Spinal cord (tissue), 10 donors: ENCODE data around the gene WNT5B. TPM values are rescaled to one million over a fixed set of nuclear protein-coding genes. Genes with fewer than 3 reads are reported as not detected.

Experiments used
- DNase-seq, 6 donors: peaks; one replicate each; pipeline versions ENCODE4 v3.0.0 to v3.0.0-alpha.2; 2013 to 2015; ENCODE audit warnings: low spot score in 6 of 6, low read depth in 4 of 6
- H3K27ac ChIP-seq: one replicate; pipeline ENCODE4 v1.5.1; 2013; ENCODE audit warnings: low read depth, low read length, control low read depth
- H3K27me3 ChIP-seq: one replicate; pipeline ENCODE4 v1.6.1; 2013; ENCODE audit warnings: low read length; ENCODE audit not compliant: control insufficient read depth, insufficient read depth
- H3K36me3 ChIP-seq: one replicate; pipeline ENCODE4 v1.6.1; 2013; ENCODE audit warnings: low read length; ENCODE audit not compliant: control insufficient read depth, insufficient read depth
- H3K4me1 ChIP-seq: one replicate; pipeline ENCODE4 v1.6.1; 2013; ENCODE audit warnings: low read length; ENCODE audit not compliant: control insufficient read depth, insufficient read depth
- H3K4me3 ChIP-seq: one replicate; pipeline ENCODE4 v1.5.1; 2013; ENCODE audit warnings: low read depth, low read length, control low read depth
- H3K9me3 ChIP-seq: one replicate; pipeline ENCODE4 v1.6.1; 2013; ENCODE audit warnings: low read length; ENCODE audit not compliant: control insufficient read depth, insufficient read depth
- WGBS: methylation state at CpG from one replicate; pipeline ENCODE4 v1.1.5; 2013; ENCODE audit warnings: missing lambda C conversion rate; ENCODE audit not compliant: insufficient coverage; 5-methylcytosine and 5-hydroxymethylcytosine counted together
- polyA plus RNA-seq, 2 donors: library from polyadenylated mRNA; unstranded; fragments of 120-200 nt; gene quantifications; one replicate each; pipeline ENCODE4 v1.2.1, GENCODE V29; 2013; ENCODE audit not compliant: insufficient read length in 2 of 2
- total RNA-seq, 2 donors: library from RNA; depleted of rRNA in 1 of 2; stranded (reverse); fragments of 120-200 nt in 1 of 2; fragments of >200 nt in 1 of 2; gene quantifications; one replicate each; pipeline versions ENCODE4 v1.2.3 to v1.2.4, GENCODE V29; 2013 to 2014
- donor health status: healthy.

Gene WNT5B
- total and polyA plus RNA-seq, 4 donors = 10.3 to 14.3 (median 13.2) TPM

GRCh38 chr12:1634590-1635191 is 5.7 kb downstream of the WNT5B start:
- Histone ChIP-seq H3K9me3 (no peaks in the 10 kb centered on the region), H3K4me3 (no peak overlapping the region), H3K27ac (no peak overlapping the region), H3K36me3 (peaks cover 13% of the 10 kb centered on the region), H3K27me3 (peaks cover 25% of the 10 kb centered on the region), H3K4me1 (peaks cover 29% of the 10 kb centered on the region)
- DNase-seq = peak in 2 of 6 donors; percentile 94 to 95
- WGBS = 44% methylated on average over 14 of the region's 16 CpGs

- DNase-seq = peak in 1 of 6 donors; percentile 65
- Histone ChIP-seq H3K9me3 (no peaks in the 10 kb centered on the region), H3K4me1 (peaks cover 22% of the 10 kb centered on the region), H3K27me3 (peaks cover 18% of the 10 kb centered on the region), H3K36me3 (peaks cover 16% of the 10 kb centered on the region), H3K27ac (no peak overlapping the region), H3K4me3 (no peak overlapping the region)
- WGBS = 69% methylated on average over 3 of the region's 11 CpGs
These were observed 6.5 kb downstream of the WNT5B start for GRCh38 chr12:1635301-1636095.

DNA sequence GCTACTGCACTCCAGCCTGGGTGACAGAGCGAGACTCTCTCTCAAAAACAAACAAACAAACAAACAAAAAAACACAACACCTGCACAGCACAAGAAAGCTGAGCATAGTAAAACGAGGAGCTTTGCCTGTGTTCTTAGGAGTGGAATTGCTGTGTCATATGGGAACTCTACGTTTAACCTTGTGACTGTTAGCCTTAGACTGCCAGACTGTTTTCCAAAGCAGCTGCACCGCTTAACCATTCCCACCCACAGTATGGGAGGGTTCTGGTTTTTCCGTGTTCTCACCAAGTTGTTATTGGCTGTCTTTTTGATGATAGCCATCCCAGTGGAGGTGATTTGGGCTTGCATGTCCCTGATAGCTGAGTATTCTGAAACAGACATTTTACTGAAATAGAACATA is 9.2 kb downstream of the WNT5B start:
- peaks cover 10% of the 10 kb centered on the region for H3K27me3 ChIP-seq
- no peaks in the 10 kb centered on the region for H3K9me3 ChIP-seq
- DNase-seq = no peak
- no CpG with 5 or more reads among the region's 5 CpGs for WGBS
- H3K4me3 ChIP-seq = no peak overlapping the region
- H3K36me3 ChIP-seq = peaks cover 12% of the 10 kb centered on the region
- H3K4me1 ChIP-seq = peaks cover 19% of the 10 kb centered on the region
- H3K27ac ChIP-seq = no peak overlapping the region

- Histone ChIP-seq H3K4me3 (no peak overlapping the region), H3K27ac (no peak overlapping the region), H3K27me3 (peaks cover 7% of the 10 kb centered on the region), H3K4me1 (peaks cover 32% of the 10 kb centered on the region), H3K36me3 (peaks cover 12% of the 10 kb centered on the region), H3K9me3 (no peaks in the 10 kb centered on the region)
- 85% methylated on average over 40 of the region's 40 CpGs for WGBS
- no peak for DNase-seq
These were observed 10.5 kb downstream of the WNT5B start for GRCh38 chr12:1639538-1639937.

- WGBS = 75% methylated on average over 12 of the region's 18 CpGs
- peaks cover 13% of the 10 kb centered on the region for H3K36me3 ChIP-seq
- H3K4me3 ChIP-seq = no peak overlapping the region
- H3K27me3 ChIP-seq = peaks cover 7% of the 10 kb centered on the region
- peak in 1 of 6 donors; percentile 68 for DNase-seq
- peaks cover 37% of the 10 kb centered on the region for H3K4me1 ChIP-seq
- no peak overlapping the region for H3K27ac ChIP-seq
- no peaks in the 10 kb centered on the region for H3K9me3 ChIP-seq
These were observed 11.6 kb downstream of the WNT5B start for GRCh38 chr12:1640328-1641234.

DNA sequence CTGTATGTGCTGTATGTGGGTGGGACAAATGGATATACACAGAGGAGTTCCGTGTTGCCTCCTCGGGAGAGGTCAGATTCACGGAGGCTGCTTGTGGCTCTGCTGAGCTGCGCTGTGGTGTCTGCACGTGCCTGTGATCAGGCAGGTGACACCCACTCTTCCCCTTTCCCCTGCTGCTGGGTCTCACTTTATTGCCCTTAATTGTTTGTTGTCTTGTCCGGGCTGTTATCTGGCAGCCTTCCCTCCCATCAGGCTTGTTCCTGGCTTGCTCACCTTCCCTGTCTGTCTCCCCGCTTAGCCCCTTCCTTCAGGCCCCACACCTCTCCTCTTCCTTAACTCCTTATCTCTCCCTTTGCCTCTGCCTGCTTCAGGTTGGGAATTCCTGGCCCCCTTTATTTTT is 13.5 kb downstream of the WNT5B start:
- Histone ChIP-seq H3K27ac (no peak overlapping the region), H3K4me3 (no peak overlapping the region), H3K36me3 (peaks cover 26% of the 10 kb centered on the region), H3K27me3 (peaks cover 15% of the 10 kb centered on the region), H3K4me1 (peaks cover 43% of the 10 kb centered on the region), H3K9me3 (no peaks in the 10 kb centered on the region)
- no peak for DNase-seq
- WGBS = 56% methylated on average over 6 of the region's 7 CpGs

GRCh38 chr12:1643043-1643442 is 14.0 kb downstream of the WNT5B start:
- peaks cover 16% of the 10 kb centered on the region for H3K27me3 ChIP-seq
- peaks cover 28% of the 10 kb centered on the region for H3K36me3 ChIP-seq
- H3K27ac ChIP-seq = no peak overlapping the region
- no peak for DNase-seq
- WGBS = 87% methylated on average over 7 of the region's 9 CpGs
- peaks cover 43% of the 10 kb centered on the region for H3K4me1 ChIP-seq
- H3K4me3 ChIP-seq = no peak overlapping the region
- H3K9me3 ChIP-seq = no peaks in the 10 kb centered on the region

DNA sequence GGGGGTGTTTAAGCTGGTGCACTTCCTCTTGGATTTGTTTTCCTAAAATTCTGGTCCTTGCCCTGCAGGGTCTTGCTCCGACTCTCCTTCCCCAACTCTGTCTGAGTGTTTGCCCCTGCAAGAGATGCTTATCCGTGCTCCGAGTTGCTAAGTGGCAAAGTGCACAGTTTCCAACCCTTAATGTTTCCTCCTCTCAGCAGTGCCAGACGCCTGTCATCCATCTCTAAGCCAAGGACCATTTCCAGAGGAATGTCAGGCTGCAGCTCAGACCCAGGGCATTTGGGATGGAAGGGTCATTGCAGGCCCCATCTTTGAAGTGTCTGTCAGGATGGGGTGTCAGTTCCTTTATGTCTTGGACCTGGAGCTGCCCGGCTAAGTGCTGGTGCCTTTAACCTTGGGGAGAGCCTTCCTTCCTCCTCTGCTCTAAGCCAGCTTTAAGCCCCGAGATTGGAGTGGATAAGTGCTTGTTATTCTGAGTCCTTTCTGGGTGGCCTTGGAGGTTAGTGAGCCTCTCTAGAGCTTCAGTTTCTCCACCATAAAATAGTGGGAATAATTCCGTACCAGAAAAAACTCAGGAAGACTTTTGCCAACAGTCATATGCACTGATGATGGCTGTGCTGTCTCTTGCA is 15.0 kb downstream of the WNT5B start:
- Histone ChIP-seq H3K36me3 (peaks cover 28% of the 10 kb centered on the region), H3K4me1 (peaks cover 43% of the 10 kb centered on the region), H3K27ac (peak overlapping the region; percentile 47), H3K27me3 (peaks cover 21% of the 10 kb centered on the region), H3K4me3 (no peak overlapping the region), H3K9me3 (no peaks in the 10 kb centered on the region)
- DNase-seq = peak in 2 of 6 donors; percentile 75 to 85
- 14% methylated on average over 2 of the region's 7 CpGs for WGBS
